ENCODE measurements around the gene BLMH. TPM values are rescaled to one million over a fixed set of nuclear protein-coding genes. Genes with fewer than 3 reads are reported as not detected.

The BLMH gene
- total and polyA plus RNA-seq, 2 experiments from 2014 or later: 36.4 to 58.7 TPM

- no peak overlapping the region for H2AFZ ChIP-seq
- 0 out of 2 replicates have a peak, but pooled peaks cover 5% of the 10 kb centered on the region for H3K79me2 ChIP-seq (replicated peaks; ENCODE audit: insufficient read depth)
- no peak overlapping the region for H3K27ac Mint-ChIP-seq
- peaks cover 7% of the 10 kb centered on the region; the same call in 1 of the 2 replicates for H4K20me1 ChIP-seq (replicated peaks; ENCODE audit: insufficient read depth)
- no peaks in the 10 kb centered on the region for H3K27me3 Mint-ChIP-seq (ENCODE audit: insufficient read depth, low read depth, poor library complexity)
- no peak overlapping the region for H3K4me2 ChIP-seq
- H3K4me3 ChIP-seq: no peak overlapping the region
- no peaks in the 10 kb centered on the region for H3K4me1 Mint-ChIP-seq
- H3K4me3 Mint-ChIP-seq: no peak overlapping the region
- TF ChIP-seq STAT1 (IDR thresholded peaks at IDR 0.05; ENCODE audit: unreplicated experiment): no peak
- no peak for TF ChIP-seq REST (IDR thresholded peaks at IDR 0.05; ENCODE audit: unreplicated experiment)
- no peak for TF ChIP-seq EZH2 (IDR thresholded peaks at IDR 0.05; ENCODE audit: low read depth, unreplicated experiment)
- no peak for TF ChIP-seq POLR2AphosphoS5 (IDR thresholded peaks at IDR 0.05; ENCODE audit: low read depth)
- TF ChIP-seq ZNF331 (CRISPR knock-in tag; IDR thresholded peaks at IDR 0.05; ENCODE audit: low read depth): no peak
- TF ChIP-seq ZNF114 (CRISPR knock-in tag; IDR thresholded peaks at IDR 0.05): no peak
- no peak for TF ChIP-seq ETS1 (IDR thresholded peaks at IDR 0.05)
- TF ChIP-seq ZNF462 (CRISPR knock-in tag; IDR thresholded peaks at IDR 0.05): no peak
- no peak for TF ChIP-seq CTCF (conservative IDR thresholded peaks at IDR 0.05; ENCODE audit: low read depth in 2 of 2)
- no peak for TF ChIP-seq JUNB (IDR thresholded peaks at IDR 0.05; ENCODE audit: unreplicated experiment)
- no peak for TF ChIP-seq CREB1 (CRISPR knock-in tag; IDR thresholded peaks at IDR 0.05; ENCODE audit: low read depth)
- no peak for TF ChIP-seq NANOG (IDR thresholded peaks at IDR 0.05; ENCODE audit: borderline replicate concordance)
- TF ChIP-seq EZH2phosphoT487 (IDR thresholded peaks at IDR 0.05; ENCODE audit: unreplicated experiment): no peak
- H3F3A ChIP-seq (replicated peaks; ENCODE audit: low read depth): no peaks in the 10 kb centered on the region
- DNase-seq (ENCODE audit: low spot score): no peak
- H3K9me2 ChIP-seq (ENCODE audit: insufficient read depth): no peaks in the 10 kb centered on the region
- no peak for ATAC-seq
- peaks cover 26% of the 10 kb centered on the region; the same call in 1 of the 2 replicates for H3K36me3 ChIP-seq (ENCODE audit: insufficient read depth)
- no peaks in the 10 kb centered on the region for H3K27me3 ChIP-seq (ENCODE audit: insufficient read depth)
- H3K27ac ChIP-seq (ENCODE audit: low read depth): no peak overlapping the region
- peaks cover 25% of the 10 kb centered on the region; the same call in 2 of the 3 replicates for H3K36me3 Mint-ChIP-seq (ENCODE audit: low read depth)
- H3K9me3 Mint-ChIP-seq: no peaks in the 10 kb centered on the region
- H3K4me1 ChIP-seq (ENCODE audit: insufficient read depth): no peaks in the 10 kb centered on the region
These were observed 28.0 kb downstream of the BLMH start for GRCh38 chr17:30263552-30264333.
